IMR-90 (cell line): ENCODE measurements around the gene GMPPA. TPM values are rescaled to one million over a fixed set of nuclear protein-coding genes. Genes with fewer than 3 reads are reported as not detected.

Experiments
- ATAC-seq: fragments of 200-7000 bp; cut with Tn5 transposase; 2 replicates; pipeline ENCODE4 v1.9.1; 2020; ENCODE audit warnings: low read depth, mild to moderate bottlenecking, moderate library complexity
- BruUV-seq: library from RNA; stranded (reverse); fragments of 400-500 nt; replicated peaks from 2 replicates; lab custom pipeline; 2021; lab: Mats Ljungman, UMichigan
- CTCF ChIA-PET: fragments of 300-600 bp; formaldehyde crosslinking; extraction: SDS; loops from one replicate; lab custom pipeline; 2021; ENCODE audit warnings: antibody characterized with exemption; lab: Yijun Ruan, JAX
- POLR2A ChIA-PET: fragments of 300-600 bp; sonication (Branson Sonifier 250); formaldehyde crosslinking; loops from one replicate; lab custom pipeline; 2022; ENCODE audit warnings: antibody characterized with exemption; ENCODE audit not compliant: unreplicated experiment; lab: Charles Lee
- DNase-seq: peaks from one replicate; pipeline ENCODE4 v3.0.0; 2013
- H2AFZ ChIP-seq: replicated peaks from 2 replicates; pipeline ENCODE3; 2013; ENCODE audit warnings: low read length, mild to moderate bottlenecking; ENCODE audit not compliant: poor library complexity
- H2AK5ac ChIP-seq: 2 replicates; pipeline ENCODE4 v1.6.1; 2013; ENCODE audit warnings: low read depth, low read length, inconsistent platforms
- H2AK9ac ChIP-seq: replicated peaks from 2 replicates; pipeline ENCODE3; 2013; ENCODE audit warnings: mild to moderate bottlenecking, low read depth, low read length, moderate library complexity; ENCODE audit not compliant: poor library complexity
- H2BK120ac ChIP-seq: 2 replicates; pipeline ENCODE4 v1.6.1; 2013; ENCODE audit warnings: low read depth, low read length, inconsistent platforms
- H2BK15ac ChIP-seq: 3 replicates; pipeline ENCODE4 v1.6.1; 2013; ENCODE audit warnings: low read depth, low read length, inconsistent platforms
- H2BK20ac ChIP-seq: 2 replicates; pipeline ENCODE4 v1.6.1; 2013; ENCODE audit warnings: low read depth, mild to moderate bottlenecking, inconsistent platforms, low read length, moderate library complexity
- H2BK5ac ChIP-seq: 2 replicates; pipeline ENCODE4 v1.6.1; 2013; ENCODE audit warnings: mild to moderate bottlenecking, low read depth, low read length, inconsistent platforms; ENCODE audit not compliant: poor library complexity, severe bottlenecking
- H3K14ac ChIP-seq: replicated peaks from 2 replicates; pipeline ENCODE4 v1.6.1; 2013; ENCODE audit warnings: low read depth, low read length, inconsistent platforms
- H3K18ac ChIP-seq: 2 replicates; pipeline ENCODE4 v1.6.1; 2013; ENCODE audit warnings: low read depth, low read length, control low read depth
- H3K23ac ChIP-seq: 2 replicates; pipeline ENCODE4 v1.6.1; 2013; ENCODE audit warnings: low read depth, low read length, inconsistent platforms
- H3K27ac ChIP-seq: 2 replicates; pipeline ENCODE4 v1.5.1; 2013; ENCODE audit warnings: mild to moderate bottlenecking, control low read depth, low read length; ENCODE audit not compliant: insufficient read depth
- H3K27me3 ChIP-seq: 2 replicates; pipeline ENCODE4 v1.6.1; 2013; ENCODE audit warnings: low read length; ENCODE audit not compliant: control insufficient read depth, insufficient read depth
- H3K36me3 ChIP-seq: 2 replicates; pipeline ENCODE4 v1.6.1; 2013; ENCODE audit warnings: low read length, mixed read lengths; ENCODE audit not compliant: control insufficient read depth, insufficient read depth
- H3K4ac ChIP-seq: 2 replicates; pipeline ENCODE4 v1.6.1; 2013; ENCODE audit warnings: low read depth, low read length, inconsistent platforms
- H3K4me1 ChIP-seq: 2 replicates; pipeline ENCODE4 v1.6.1; 2013; ENCODE audit warnings: low read length, mixed read lengths; ENCODE audit not compliant: control insufficient read depth, insufficient read depth
- H3K4me2 ChIP-seq: 2 replicates; pipeline ENCODE4 v1.6.1; 2013; ENCODE audit warnings: low read depth, mild to moderate bottlenecking, control low read depth, low read length, moderate library complexity
- H3K4me3 ChIP-seq: 2 replicates; pipeline ENCODE4 v1.5.1; 2013; ENCODE audit warnings: low read depth, mild to moderate bottlenecking, control low read depth, low read length, moderate library complexity; ENCODE audit not compliant: insufficient read depth
- H3K56ac ChIP-seq: 2 replicates; pipeline ENCODE4 v1.6.1; 2013; ENCODE audit warnings: low read length, inconsistent platforms; ENCODE audit not compliant: insufficient read depth; ENCODE audit errors: extremely low read depth
- H3K79me1 ChIP-seq, 2 experiments: 2 replicates each; pipeline ENCODE4 v1.6.1; 2013; ENCODE audit warnings: low read length in 2 of 2, inconsistent platforms in 1 of 2, low read depth in 1 of 2
- H3K9ac ChIP-seq: 2 replicates; pipeline ENCODE4 v1.6.1; 2013; ENCODE audit warnings: low read depth, low read length, control low read depth
- H3K9me1 ChIP-seq: 2 replicates; pipeline ENCODE4 v1.6.1; 2013; ENCODE audit warnings: low read length, inconsistent platforms; ENCODE audit not compliant: insufficient read depth
- H3K9me3 ChIP-seq: 2 replicates; pipeline ENCODE4 v1.6.1; 2013; ENCODE audit warnings: low read length; ENCODE audit not compliant: control insufficient read depth, insufficient read depth
- H4K20me1 ChIP-seq: 2 replicates; pipeline ENCODE4 v1.6.1; 2013; ENCODE audit warnings: low read length, inconsistent platforms; ENCODE audit not compliant: insufficient read depth
- H4K5ac ChIP-seq: 2 replicates; pipeline ENCODE4 v1.6.1; 2013; ENCODE audit warnings: mild to moderate bottlenecking, low read depth, low read length, control low read depth
- H4K8ac ChIP-seq, 2 experiments: 2 replicates each; pipeline ENCODE4 v1.6.1; 2013; ENCODE audit warnings: low read depth in 2 of 2, low read length in 2 of 2, control low read depth in 1 of 2, inconsistent platforms in 1 of 2
- H4K91ac ChIP-seq: 2 replicates; pipeline ENCODE4 v1.6.1; 2013; ENCODE audit warnings: low read depth, low read length, inconsistent platforms; ENCODE audit not compliant: insufficient read depth
- BHLHE40 ChIP-seq: fragments of 150-350 bp; IDR thresholded peaks from 2 replicates; pipeline ENCODE4 v1.6.1; 2016; ENCODE audit warnings: mild to moderate bottlenecking, low read depth, low read length
- CEBPB ChIP-seq: IDR thresholded peaks from 2 replicates; pipeline ENCODE4 v1.6.1; 2012; ENCODE audit warnings: low read depth, low read length, improper control_type of control experiment
- CHD1 ChIP-seq: IDR thresholded peaks from 2 replicates; pipeline ENCODE4 v1.6.1; 2012; ENCODE audit warnings: low read depth, low read length, improper control_type of control experiment
- CTCF ChIP-seq: conservative IDR thresholded peaks from 2 replicates; pipeline ENCODE4 v1.5.1; 2012; ENCODE audit warnings: mild to moderate bottlenecking, low read depth, low read length, improper control_type of control experiment
- ELK1 ChIP-seq: fragments of 150-350 bp; IDR thresholded peaks from 2 replicates; pipeline ENCODE4 v1.6.1; 2016; ENCODE audit warnings: low read depth, mild to moderate bottlenecking, low read length, moderate library complexity, borderline replicate concordance
- FOS ChIP-seq: fragments of 150-350 bp; IDR thresholded peaks from 2 replicates; pipeline ENCODE4 v1.6.1; 2016; ENCODE audit warnings: low read depth, low read length
- MAFK ChIP-seq: IDR thresholded peaks from 2 replicates; pipeline ENCODE4 v1.6.1; 2012; ENCODE audit warnings: low read depth, low read length, improper control_type of control experiment
- MAZ ChIP-seq: IDR thresholded peaks from 2 replicates; pipeline ENCODE4 v1.6.1; 2012; ENCODE audit warnings: low read depth, mild to moderate bottlenecking, low read length, improper control_type of control experiment, moderate library complexity, borderline replicate concordance
- NFE2L2 ChIP-seq: fragments of 150-350 bp; IDR thresholded peaks from 2 replicates; pipeline ENCODE4 v1.6.1; 2016; ENCODE audit warnings: low read depth, mild to moderate bottlenecking, low read length
- RAD21 ChIP-seq: IDR thresholded peaks from 2 replicates; pipeline ENCODE4 v1.6.1; 2012; ENCODE audit warnings: low read length, improper control_type of control experiment
- RCOR1 ChIP-seq: IDR thresholded peaks from 2 replicates; pipeline ENCODE4 v1.6.1; 2012; ENCODE audit warnings: mild to moderate bottlenecking, low read length, improper control_type of control experiment; ENCODE audit not compliant: insufficient replicate concordance
- RFX5 ChIP-seq: IDR thresholded peaks from 2 replicates; pipeline ENCODE4 v1.8.0; 2012; ENCODE audit warnings: low read depth, mild to moderate bottlenecking, low read length, moderate library complexity
- SMC3 ChIP-seq: fragments of 150-350 bp; IDR thresholded peaks from 2 replicates; pipeline ENCODE4 v1.6.1; 2016; ENCODE audit warnings: low read depth, mild to moderate bottlenecking, antibody characterized with exemption, low read length, moderate library complexity
- USF2 ChIP-seq: fragments of 150-350 bp; IDR thresholded peaks from 2 replicates; pipeline ENCODE4 v1.6.1; 2017; ENCODE audit warnings: mild to moderate bottlenecking, antibody characterized with exemption, low read length, low read depth
- WGBS, 2 experiments: methylation state at CpG; one replicate each; pipeline versions ENCODE4 v1.1.5 to v1.1.7; 2013; ENCODE audit warnings: missing lambda C conversion rate in 2 of 2; ENCODE audit not compliant: insufficient read length in 1 of 2; ENCODE audit errors: extremely low coverage in 2 of 2; 5-methylcytosine and 5-hydroxymethylcytosine counted together
- dilution Hi-C: fragments of 300-500 bp; cut with HindIII; formaldehyde crosslinking; loops from one replicate; pipeline ENCODE4 v1.14.3; 2018; ENCODE audit warnings: low sequenced_read_pairs; ENCODE audit not compliant: unreplicated experiment
- in situ Hi-C: fragments of 300-500 bp; cut with MboI; formaldehyde crosslinking; loops from 3 replicates; pipeline ENCODE4 v1.14.3; 2019; ENCODE audit warnings: low sequenced_read_pairs, inconsistent platforms, mixed read lengths
- intact Hi-C: fragments of 100-400 bp; cut with micrococcal nuclease; formaldehyde crosslinking; loops from 2 replicates; pipeline ENCODE4 v1.10.0; 2022
- polyA plus RNA-seq, 3 experiments: library from polyadenylated mRNA; depleted of rRNA; stranded (reverse); fragments of >200 nt; gene quantifications; 2 replicates each; pipeline ENCODE4 v1.2.3, GENCODE V29; 2012; ENCODE audit warnings: low replicate concordance in 1 of 3
- total RNA-seq: library from RNA; depleted of rRNA; stranded (reverse); fragments of >200 nt; gene quantifications from 2 replicates; pipeline ENCODE4 v1.2.3, GENCODE V29; 2012

Gene GMPPA
- total and polyA plus RNA-seq, 2 of the 4 experiments (the other 2 are of a cell fraction): 103 to 134 TPM

- H2BK5ac ChIP-seq: no peak overlapping the region
- dilution Hi-C loops (no loop called here), in situ Hi-C loops (no loop called here), intact Hi-C loops (loop anchor here (1.0 kb wide), 1 partner anchor 21 kb away; no protein-coding TSS in a partner anchor)
- H3K4ac ChIP-seq: no peak overlapping the region
- no peaks in the 10 kb centered on the region for H3K79me1 ChIP-seq
- ChIA-PET POLR2A (interaction anchor here (0.6 to 0.8 kb wide), 2 partner anchors 9 to 11 kb away, joined by 3 to 4 read pairs; partner anchors contain the start of gene GMPPA), CTCF (interaction anchor here (1.0 to 2.0 kb wide), 8 partner anchors 10 to 106 kb away, joined by 3 to 28 read pairs (median 6); partner anchors contain the start of gene GMPPA)
- no peak overlapping the region for H2BK15ac ChIP-seq
- DNase-seq (no peak), ATAC-seq (peak; percentile 37)
- no peak overlapping the region for H3K4me3 ChIP-seq
- no peaks in the 10 kb centered on the region for H3K9me3 ChIP-seq
- no peak overlapping the region for H3K9ac ChIP-seq
- H4K91ac ChIP-seq: no peak overlapping the region
- peaks cover 29% of the 10 kb centered on the region for H3K36me3 ChIP-seq
- no peak overlapping the region for H3K14ac ChIP-seq
- peaks cover 38% of the 10 kb centered on the region for H3K27me3 ChIP-seq
- H2AK5ac ChIP-seq: no peak overlapping the region
- no peak overlapping the region for H3K23ac ChIP-seq
- H3K9me1 ChIP-seq: no peaks in the 10 kb centered on the region
- no peak overlapping the region for H2BK120ac ChIP-seq
- H4K20me1 ChIP-seq: no peaks in the 10 kb centered on the region
- H3K27ac ChIP-seq: no peak overlapping the region
- no peak overlapping the region for H4K8ac ChIP-seq
- 0% methylated on average over 1 of the region's 14 CpGs; no CpG with 5 or more reads in 1 of the 2 experiments for WGBS, 2 experiments
- H3K4me1 ChIP-seq: peaks cover 5% of the 10 kb centered on the region; the same call in 1 of the 2 replicates
- H3K4me2 ChIP-seq: no peak overlapping the region; the same call in 1 of the 2 replicates
- no peak overlapping the region for H2BK20ac ChIP-seq
- H2AFZ ChIP-seq: peak overlapping the region; percentile 75
- no peak overlapping the region for H4K5ac ChIP-seq
- no peak overlapping the region for H3K56ac ChIP-seq
- no peak overlapping the region for H3K18ac ChIP-seq
- H2AK9ac ChIP-seq: peak overlapping the region; percentile 85
- BruUV-seq: no TSS peak
- TF ChIP-seq FOS (no peak), RCOR1 (no peak), USF2 (no peak), MAZ (no peak), CTCF (no peak), SMC3 (no peak), CEBPB (no peak), BHLHE40 (no peak), NFE2L2 (no peak), CHD1 (no peak), MAFK (no peak), ELK1 (no peak), RAD21 (no peak), RFX5 (no peak)
Observed at GRCh38 chr2:219508971-219509779, 10.5 kb downstream of the GMPPA start.
